DMS 273 treated with DMSO at 0.1 percent for 48 hours (cell line): ENCODE data around the gene ZBTB40.

Experiments
- DNase-seq: peaks from one replicate; lab custom pipeline; 2025; lab: John Stamatoyannopoulos, UW

The ZBTB40 gene

GRCh38 chr1:22426781-22427180, 24.9 kb upstream of the ZBTB40 start:
- no peak for DNase-seq

GRCh38 chr1:22428672-22429071, 23.0 kb upstream of the ZBTB40 start:
- DNase-seq = no peak

- no peak for DNase-seq
Observed at GRCh38 chr1:22431965-22432364, 19.7 kb upstream of the ZBTB40 start.

- no peak for DNase-seq
Observed at GRCh38 chr1:22434717-22435116, 16.9 kb upstream of the ZBTB40 start.

GRCh38 chr1:22436948-22437347, 14.7 kb upstream of the ZBTB40 start:
- DNase-seq = no peak

DNA sequence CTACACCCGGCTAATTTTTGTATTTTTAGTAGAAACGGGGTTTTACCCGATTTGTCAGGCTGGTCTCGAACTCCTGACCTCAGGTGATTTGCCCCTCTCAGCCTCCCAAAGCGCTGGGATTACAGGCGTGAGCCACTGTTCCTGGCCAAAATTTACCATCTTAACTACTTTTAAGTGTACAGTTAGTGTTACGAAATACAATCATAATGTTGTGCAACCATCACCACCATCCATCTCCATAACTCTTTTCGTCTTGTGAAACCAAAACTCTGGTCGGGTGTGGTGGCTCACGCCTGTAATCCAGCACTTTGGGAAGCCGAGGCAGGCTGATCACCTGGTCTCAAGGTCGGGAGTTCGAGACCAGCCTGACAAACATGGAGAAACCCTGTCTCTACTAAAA, 14.1 kb upstream of the ZBTB40 start:
- DNase-seq = no peak

DNA sequence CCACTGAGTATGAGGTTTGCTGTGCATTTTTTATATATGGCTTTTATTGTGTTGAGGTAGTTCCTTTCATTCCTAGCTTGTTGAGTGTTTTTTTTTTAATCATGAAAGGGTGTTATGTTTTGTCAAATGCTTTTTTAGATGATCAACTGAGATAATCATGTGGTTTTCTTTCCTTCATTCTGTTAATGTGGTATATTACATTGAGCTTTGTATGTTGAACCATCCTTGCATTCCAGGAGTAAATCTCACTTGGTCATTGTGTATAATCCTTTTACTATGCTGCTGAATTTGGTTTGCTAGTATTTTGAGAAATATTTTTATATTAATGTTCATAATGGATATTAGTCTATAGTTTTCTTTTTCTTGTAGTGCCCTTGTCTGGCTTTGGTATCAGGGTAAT, 11.1 kb upstream of the ZBTB40 start:
- DNase-seq = no peak

GRCh38 chr1:22442212-22442894, 9.3 kb upstream of the ZBTB40 start:
- DNase-seq = no peak

GRCh38 chr1:22443332-22443731, 8.3 kb upstream of the ZBTB40 start:
- DNase-seq = no peak

DNA sequence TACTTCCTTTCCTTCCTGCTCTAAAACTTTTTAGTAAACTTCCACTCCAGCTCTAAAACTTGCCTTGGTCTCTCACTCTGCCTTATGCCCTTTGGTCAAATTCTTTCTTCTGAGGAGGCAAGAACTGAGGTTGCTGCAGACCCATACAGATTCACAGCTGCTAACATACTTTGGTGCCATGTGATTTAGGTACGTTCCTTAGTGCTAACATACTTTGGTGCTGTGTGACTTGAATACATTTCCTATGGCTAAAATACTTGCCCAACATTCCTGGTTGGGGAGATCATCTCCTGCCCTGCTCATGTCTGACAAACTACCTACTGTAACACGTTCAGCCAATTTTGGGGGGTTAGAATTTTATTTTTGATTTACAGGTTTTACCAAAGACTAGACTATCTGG, 6.8 kb upstream of the ZBTB40 start:
- no peak for DNase-seq

GRCh38 chr1:22447621-22448111, 4.0 kb upstream of the ZBTB40 start:
- DNase-seq = peak; percentile 32

DNA sequence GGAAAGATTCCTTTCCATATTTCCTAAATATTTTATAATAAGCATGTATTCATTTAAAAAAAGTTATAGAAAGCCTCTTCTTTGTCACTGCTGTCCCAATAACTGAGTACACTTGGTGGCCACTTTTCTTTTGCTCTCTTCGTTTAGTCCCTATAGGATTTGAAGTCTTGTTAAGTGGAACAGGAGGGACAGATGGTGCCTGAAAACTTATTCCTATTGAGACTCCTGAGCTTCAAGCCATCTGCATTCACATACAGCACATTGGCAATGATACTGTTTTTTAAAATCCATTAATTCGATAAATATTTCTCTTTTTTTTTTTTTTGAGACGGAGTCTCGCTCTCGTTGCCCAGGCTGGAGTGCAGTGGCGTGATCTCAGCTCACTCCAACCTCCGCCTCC, 2.0 kb upstream of the ZBTB40 start:
- peak; percentile 43 for DNase-seq

DNA sequence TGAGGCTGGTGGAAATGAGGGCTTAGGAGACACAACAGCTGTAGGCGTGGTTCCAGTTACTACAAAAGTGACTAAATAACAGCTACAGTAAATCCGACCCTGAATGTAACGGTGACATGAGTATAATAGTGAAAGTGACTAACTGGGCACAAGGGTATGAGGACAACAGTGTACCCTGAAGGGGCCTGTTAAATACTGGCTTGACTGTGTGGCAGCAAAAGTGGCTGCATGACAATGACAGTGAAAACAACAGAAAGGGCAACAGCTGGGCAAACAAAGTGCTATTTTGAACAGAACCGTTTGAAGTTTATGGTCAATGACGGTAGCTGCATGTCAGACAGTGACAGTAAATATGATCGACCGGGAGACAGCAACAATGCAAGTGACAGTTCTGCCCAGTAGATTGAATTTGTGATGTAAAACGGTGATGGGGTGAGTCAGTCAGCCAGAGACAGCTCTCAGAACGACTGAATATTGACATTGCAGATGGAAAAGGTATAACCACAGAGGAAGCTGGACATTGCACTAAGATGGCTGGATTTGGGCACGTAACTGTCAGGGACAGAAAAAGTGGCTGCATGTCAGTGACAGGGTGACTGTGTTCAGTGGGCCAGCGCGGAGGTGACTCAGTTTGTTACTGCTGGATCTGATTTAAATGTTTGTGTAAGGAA, 1.2 kb upstream of the ZBTB40 start:
- DNase-seq = no peak

DNA sequence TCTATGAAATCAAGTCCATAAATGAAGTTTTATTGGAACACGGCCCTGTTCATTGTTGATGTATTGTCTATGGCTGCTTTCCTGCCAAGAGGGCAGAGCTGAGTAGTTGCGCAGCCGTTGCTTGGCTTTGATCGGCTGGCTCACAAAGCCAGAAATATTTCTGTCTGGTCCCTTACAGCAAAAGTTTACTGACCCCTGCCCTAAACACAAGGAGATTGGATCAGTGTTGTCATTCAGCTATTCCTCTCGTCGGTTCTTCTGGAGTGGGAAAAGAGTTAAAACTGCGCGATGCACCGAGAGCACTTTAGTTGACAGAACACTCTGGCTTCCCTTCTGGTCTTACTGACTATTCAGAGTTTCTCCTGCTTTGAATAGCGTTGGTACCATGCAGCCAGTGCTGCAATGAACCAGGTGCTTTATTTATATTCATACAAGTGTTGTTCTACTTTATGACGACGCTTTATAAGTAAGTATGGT, 868 bp downstream of the ZBTB40 start:
- DNase-seq = no peak

GRCh38 chr1:22453181-22453580, 1.5 kb downstream of the ZBTB40 start:
- DNase-seq = no peak

- DNase-seq = no peak
Observed at GRCh38 chr1:22454476-22455056, 2.9 kb downstream of the ZBTB40 start.

GRCh38 chr1:22457345-22457744, 5.7 kb downstream of the ZBTB40 start:
- DNase-seq = no peak

GRCh38 chr1:22457836-22458235, 6.2 kb downstream of the ZBTB40 start:
- DNase-seq = no peak

GRCh38 chr1:22461100-22461499, 9.4 kb downstream of the ZBTB40 start:
- no peak for DNase-seq

DNA sequence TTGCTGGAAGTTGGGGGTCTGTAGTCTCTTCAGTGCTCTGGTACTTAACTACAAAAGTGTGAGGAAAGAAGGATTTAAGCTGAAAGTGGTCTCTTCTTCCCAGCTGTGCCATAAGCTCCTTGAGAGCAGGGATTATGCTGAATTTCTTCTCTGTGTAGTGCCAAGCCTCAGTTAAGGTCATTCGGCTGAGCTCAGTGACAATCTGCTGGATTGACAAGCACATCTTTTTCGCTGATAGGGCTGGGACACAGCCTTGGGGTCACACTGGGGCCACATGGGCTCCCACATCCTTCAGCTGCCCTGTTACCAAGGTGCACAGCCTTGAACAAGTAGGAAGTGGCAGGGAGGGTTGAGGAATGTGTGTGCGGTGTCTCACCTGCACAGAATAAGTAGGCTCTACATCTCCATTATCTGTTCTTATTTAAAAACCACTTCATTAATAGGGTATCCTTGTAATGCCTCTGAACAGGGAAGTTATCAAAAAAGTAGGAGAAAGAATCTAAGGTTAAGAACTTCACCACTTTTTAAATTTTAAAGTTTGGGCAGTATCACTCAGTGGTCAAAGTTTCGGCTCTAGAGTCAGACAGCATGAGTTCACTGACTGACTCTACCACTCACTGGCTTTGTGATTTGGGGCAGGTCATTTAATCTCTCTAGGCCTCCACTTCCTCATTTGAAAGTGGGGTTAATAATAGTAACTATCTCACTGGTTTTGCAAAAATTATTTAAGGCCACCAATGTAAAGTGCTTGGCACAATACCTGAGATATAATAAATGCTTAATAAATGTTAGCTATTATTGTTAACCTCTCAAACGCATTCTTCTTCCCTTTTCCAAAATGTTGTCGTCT, 10.3 kb downstream of the ZBTB40 start:
- no peak for DNase-seq

- no peak for DNase-seq
Observed at GRCh38 chr1:22462928-22463327, 11.3 kb downstream of the ZBTB40 start.

GRCh38 chr1:22465015-22465565, 13.4 kb downstream of the ZBTB40 start:
- DNase-seq = no peak
